A549 (cell line): Measurements from ENCODE around the gene PABPC4L. TPM values are rescaled to one million over a fixed set of nuclear protein-coding genes. Genes with fewer than 3 reads are reported as not detected.
A peak's percentile ranks its signal among the peaks of the same experiment; 100 is the strongest.

Experiments used
- ATAC-seq, 2 experiments: fragments of 200-7000 bp in 1 of 2; fragments of >200 bp in 1 of 2; cut with Nextera tagmentation in 1 of 2; cut with Tn5 transposase in 1 of 2; 3 replicates each; pipeline versions ENCODE4 v1.8.0 to v1.9.1; 2018 to 2020; ENCODE audit warnings: mild to moderate bottlenecking in 1 of 2, moderate library complexity in 1 of 2
- CTCF ChIA-PET: fragments of 300-600 bp; sonication (Branson Sonifier 250); formaldehyde crosslinking; extraction: SDS; loops from one replicate; lab custom pipeline; 2021; ENCODE audit warnings: antibody characterized with exemption, inconsistent platforms; lab: Yijun Ruan, JAX
- POLR2A ChIA-PET: fragments of 350-600 bp; formaldehyde crosslinking; extraction: SDS; loops from one replicate; lab custom pipeline; 2021; ENCODE audit warnings: antibody characterized with exemption, inconsistent platforms; lab: Yijun Ruan, JAX
- DNase-seq, 2 experiments: peaks; one replicate each; pipeline versions ENCODE4 v3.0.0 to v3.0.0-alpha.2; 2011 to 2016; ENCODE audit warnings: low read depth in 1 of 2, low spot score in 1 of 2
- FAIRE-seq: peaks from 2 replicates; lab custom pipeline; 2011; peaks lifted over from hg19 to GRCh38; lab: Jason Lieb, UNC
- H3K27ac ChIP-seq, 2 experiments: fragments of >200 bp; sonication (Bioruptor Twin); formaldehyde crosslinking; 3 replicates each; pipeline ENCODE4 v1.5.1; 2016 to 2017
- H3K4me1 ChIP-seq: fragments of >200 bp; sonication (Bioruptor Twin); formaldehyde crosslinking; 3 replicates; pipeline ENCODE4 v1.6.1; 2016
- H3K4me2 ChIP-seq: fragments of >200 bp; sonication (Bioruptor Twin); formaldehyde crosslinking; 3 replicates; pipeline ENCODE4 v1.6.1; 2016
- H3K4me3 ChIP-seq: fragments of >200 bp; sonication (Bioruptor Twin); formaldehyde crosslinking; 3 replicates; pipeline ENCODE4 v1.5.1; 2016
- H3K9me3 ChIP-seq: fragments of >200 bp; sonication (Bioruptor Twin); formaldehyde crosslinking; 3 replicates; pipeline ENCODE4 v1.6.1; 2016
- ATOH8 ChIP-seq: fragments of 250-450 bp; sonication (Bioruptor Pico); IDR thresholded peaks from 2 replicates; pipeline ENCODE4 v1.5.0; 2020; ENCODE audit warnings: low read depth, mild to moderate bottlenecking, moderate library complexity
- BCL3 ChIP-seq: fragments of >200 bp; sonication (Bioruptor Twin); formaldehyde crosslinking; IDR thresholded peaks from 3 replicates; pipeline ENCODE4 v1.6.1; 2016
- CEBPB ChIP-seq, 2 experiments: fragments of >200 bp in 1 of 2; sonication (Bioruptor Twin) in 1 of 2; formaldehyde crosslinking in 1 of 2; IDR thresholded peaks; 2 replicates each; pipeline ENCODE4 v1.6.1; 2012 to 2016
- CHD4 ChIP-seq: fragments of 200-600 bp; sonication (generic); IDR thresholded peaks from 2 replicates; pipeline ENCODE4 v1.6.1; 2016; ENCODE audit warnings: antibody characterized with exemption, mild to moderate bottlenecking, borderline replicate concordance
- CTCF ChIP-seq: fragments of >200 bp; sonication (Bioruptor Twin); formaldehyde crosslinking; IDR thresholded peaks from 3 replicates; pipeline ENCODE4 v1.5.1; 2016
- ESRRA ChIP-seq: fragments of 150-350 bp; IDR thresholded peaks from 2 replicates; pipeline ENCODE4 v1.6.1; 2014; ENCODE audit warnings: mild to moderate bottlenecking, low read length, borderline replicate concordance
- FOSL2 ChIP-seq, 2 experiments: fragments of 450-650 bp in 1 of 2; fragments of >200 bp in 1 of 2; sonication (Bioruptor Twin) in 1 of 2; formaldehyde crosslinking; IDR thresholded peaks; 2 replicates each; pipeline versions ENCODE4 v1.5.0 to v1.6.1; 2016 to 2020; ENCODE audit warnings: mild to moderate bottlenecking in 1 of 2, moderate library complexity in 1 of 2
- FOXS1 ChIP-seq: fragments of 250-450 bp; sonication (Bioruptor Pico); IDR thresholded peaks from 2 replicates; pipeline ENCODE4 v1.5.0; 2020; ENCODE audit warnings: mild to moderate bottlenecking, moderate library complexity
- GATA3 ChIP-seq: IDR thresholded peaks from 2 replicates; pipeline ENCODE4 v1.6.1; 2012; ENCODE audit warnings: borderline replicate concordance
- HDAC2 ChIP-seq: fragments of 200-600 bp; sonication (generic); IDR thresholded peaks from 2 replicates; pipeline ENCODE4 v1.6.1; 2016
- HMGXB4 ChIP-seq: fragments of 250-450 bp; sonication (Bioruptor Pico); IDR thresholded peaks from 2 replicates; pipeline ENCODE4 v1.5.0; 2021; ENCODE audit warnings: mild to moderate bottlenecking, moderate library complexity, borderline replicate concordance
- HOXA7 ChIP-seq: fragments of 250-450 bp; sonication (Bioruptor Pico); IDR thresholded peaks from 2 replicates; pipeline ENCODE4 v1.5.0; 2020; ENCODE audit warnings: mild to moderate bottlenecking, moderate library complexity
- HOXB5 ChIP-seq: fragments of 250-450 bp; sonication (Bioruptor Pico); IDR thresholded peaks from 2 replicates; pipeline ENCODE4 v1.5.0; 2020; ENCODE audit warnings: mild to moderate bottlenecking, moderate library complexity
- PHF8 ChIP-seq: fragments of 200-600 bp; sonication (generic); IDR thresholded peaks from 2 replicates; pipeline ENCODE4 v1.6.1; 2016; ENCODE audit warnings: low read depth, mild to moderate bottlenecking, antibody characterized with exemption, moderate library complexity, borderline replicate concordance
- RFX5 ChIP-seq: fragments of 450-650 bp; IDR thresholded peaks from 2 replicates; pipeline ENCODE4 v1.7.1; 2014; ENCODE audit warnings: antibody characterized with exemption, mild to moderate bottlenecking, moderate library complexity
- SMC3 ChIP-seq: fragments of >200 bp; sonication (Bioruptor Twin); formaldehyde crosslinking; IDR thresholded peaks from 3 replicates; pipeline ENCODE4 v1.6.1; 2018; ENCODE audit warnings: inconsistent platforms
- TFCP2L1 ChIP-seq: fragments of 250-450 bp; sonication (Bioruptor Pico); IDR thresholded peaks from 2 replicates; pipeline ENCODE4 v1.5.0; 2021; ENCODE audit warnings: mild to moderate bottlenecking
- TP53 ChIP-seq: fragments of 250-450 bp; sonication (Bioruptor Pico); IDR thresholded peaks from 2 replicates; pipeline ENCODE4 v1.5.0; 2021; ENCODE audit warnings: mild to moderate bottlenecking, moderate library complexity
- ZFP36 ChIP-seq: fragments of 450-650 bp; IDR thresholded peaks from 2 replicates; pipeline ENCODE4 v1.6.1; 2014; ENCODE audit warnings: borderline replicate concordance; ENCODE audit not compliant: partially characterized antibody
- ZSCAN20 ChIP-seq: fragments of 250-450 bp; sonication (Bioruptor Pico); IDR thresholded peaks from 2 replicates; pipeline ENCODE4 v1.8.0; 2022; ENCODE audit warnings: mild to moderate bottlenecking, moderate library complexity
- WGBS: methylation state at CpG from one replicate; pipeline ENCODE4 v1.1.6; 2017; ENCODE audit errors: missing lambda C conversion rate; 5-methylcytosine and 5-hydroxymethylcytosine counted together
- polyA plus RNA-seq, 4 experiments: library from polyadenylated mRNA; depleted of rRNA in 3 of 4; stranded (reverse); fragments of >200 nt; fragmentation: RNase III in 1 of 4; extraction: RNeasy Plus Mini Kit Qiagen cat#74134 plus additional on column Dnase treatment in 1 of 4; gene quantifications; 2 replicates in 3 of 4; 3 replicates in 1 of 4; pipeline ENCODE4 v1.2.3, GENCODE V29; 2011 to 2017

The PABPC4L gene
- polyA plus RNA-seq, 2 of the 4 experiments (the other 2 are of a cell fraction), result 0.53 to 0.56 TPM

- FAIRE-seq (no peak), DNase-seq (no peak), ATAC-seq (no peak)
- no peak overlapping the region; a peak in 1 of 6 replicates for H3K27ac ChIP-seq
- POLR2A ChIA-PET, result no interaction called here
- H3K4me1 ChIP-seq, result no peaks in the 10 kb centered on the region
- whole genome bisulfite sequencing, result 61% methylated on average over 8 of the region's 8 CpGs
- H3K9me3 ChIP-seq, result no peaks in the 10 kb centered on the region
- CTCF ChIA-PET, result no interaction called here
- no peak overlapping the region; the same call in 2 of the 3 replicates for H3K4me3 ChIP-seq
- H3K4me2 ChIP-seq, result peak overlapping the region; percentile 71
- peak in 1 of 2 experiments; percentile 13; a peak in 1 of 4 replicates for TF ChIP-seq CEBPB (IDR thresholded peaks at IDR 0.05)
- no peak for TF ChIP-seq FOSL2 (IDR thresholded peaks at IDR 0.05)
- TF ChIP-seq FOSL2 (CRISPR knock-in tag; IDR thresholded peaks at IDR 0.05), result no peak
These were observed 772 bp upstream of the PABPC4L start for GRCh38 chr4:134202166-134202956.

- DNase-seq, result no peak
- TF ChIP-seq HOXA7 (CRISPR knock-in tag) (no peak), RFX5 (no peak), CTCF (no peak), HDAC2 (no peak), SMC3 (no peak), CHD4 (no peak), CEBPB (IDR thresholded peaks at IDR 0.05) (no peak), ZSCAN20 (CRISPR knock-in tag) (no peak), HMGXB4 (CRISPR knock-in tag) (no peak), ZFP36 (no peak), HOXB5 (no peak), TP53 (CRISPR knock-in tag) (no peak), ATOH8 (CRISPR knock-in tag) (no peak)
- ATAC-seq, result peak; percentile 24 to 44; a peak in 3 of 6 replicates
- no peak for FAIRE-seq
- Histone ChIP-seq H3K4me3 (peak overlapping the region; percentile 47), H3K9me3 (no peaks in the 10 kb centered on the region), H3K4me2 (peak overlapping the region; percentile 71), H3K4me1 (no peaks in the 10 kb centered on the region), H3K27ac (peak overlapping the region; percentile 34 to 88; a peak in 4 of 6 replicates)
- 86% methylated on average over 8 of the region's 10 CpGs for WGBS
- CTCF ChIA-PET, result no interaction called here
- POLR2A ChIA-PET, result no interaction called here
These were observed 776 bp downstream of the PABPC4L start for GRCh38 chr4:134200811-134201215.

GRCh38 chr4:134189949-134190348 lies 11.6 kb downstream of the PABPC4L start:
- POLR2A ChIA-PET, result no interaction called here
- TF ChIP-seq ESRRA (no peak), HDAC2 (no peak), FOXS1 (CRISPR knock-in tag) (no peak), BCL3 (no peak), TFCP2L1 (no peak), GATA3 (no peak), PHF8 (no peak)
- no peak overlapping the region for H3K4me3 ChIP-seq
- no peak for DNase-seq
- H3K9me3 ChIP-seq, result no peaks in the 10 kb centered on the region
- 9% methylated on average over 1 of the region's 1 CpG for WGBS
- no peak for FAIRE-seq
- H3K27ac ChIP-seq, result no peak overlapping the region
- no peak overlapping the region for H3K4me2 ChIP-seq
- H3K4me1 ChIP-seq, result no peaks in the 10 kb centered on the region
- CTCF ChIA-PET, result no interaction called here
- ATAC-seq, result no peak
